ENCODE measurements around the gene GREM1. TPM values are rescaled to one million over a fixed set of nuclear protein-coding genes. Genes with fewer than 3 reads are reported as not detected.

The GREM1 gene
- total and polyA plus RNA-seq, 3 donors from 2014 or later = 1.4 to 1.8 (median 1.6) TPM

DNA sequence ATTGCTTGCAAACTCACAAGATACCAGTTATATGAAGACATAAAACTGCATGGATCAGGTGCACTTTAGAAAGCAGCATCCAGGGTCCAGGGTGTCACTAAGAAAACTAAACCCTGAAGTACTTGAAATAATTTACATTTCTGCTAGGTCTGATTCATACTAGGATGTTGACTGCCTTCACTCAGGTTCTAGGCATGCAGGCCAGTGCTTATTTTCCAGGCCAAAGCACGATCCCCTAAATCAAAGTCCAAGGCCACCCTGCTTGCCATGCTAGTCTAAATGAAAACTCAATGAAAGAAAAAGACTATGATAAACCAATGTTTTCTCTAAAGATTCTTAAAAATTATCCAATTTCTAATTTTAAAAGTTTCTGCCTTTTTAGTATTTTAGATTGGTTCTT, 49.4 kb downstream of the GREM1 start:
- Histone ChIP-seq H3K4me3 (no peak overlapping the region), H3K9me3 (no peaks in the 10 kb centered on the region), H3K4me1 (no peaks in the 10 kb centered on the region), H3K36me3 (ENCODE audit: low read depth, missing control alignments) (no peaks in the 10 kb centered on the region), H3K27me3 (no peaks in the 10 kb centered on the region), H3K27ac (no peak overlapping the region)
- 60 to 74% methylated on average over 1 of the region's 1 CpG for WGBS, 2 donors
- no peak for DNase-seq
- TF ChIP-seq, protein P1, sequence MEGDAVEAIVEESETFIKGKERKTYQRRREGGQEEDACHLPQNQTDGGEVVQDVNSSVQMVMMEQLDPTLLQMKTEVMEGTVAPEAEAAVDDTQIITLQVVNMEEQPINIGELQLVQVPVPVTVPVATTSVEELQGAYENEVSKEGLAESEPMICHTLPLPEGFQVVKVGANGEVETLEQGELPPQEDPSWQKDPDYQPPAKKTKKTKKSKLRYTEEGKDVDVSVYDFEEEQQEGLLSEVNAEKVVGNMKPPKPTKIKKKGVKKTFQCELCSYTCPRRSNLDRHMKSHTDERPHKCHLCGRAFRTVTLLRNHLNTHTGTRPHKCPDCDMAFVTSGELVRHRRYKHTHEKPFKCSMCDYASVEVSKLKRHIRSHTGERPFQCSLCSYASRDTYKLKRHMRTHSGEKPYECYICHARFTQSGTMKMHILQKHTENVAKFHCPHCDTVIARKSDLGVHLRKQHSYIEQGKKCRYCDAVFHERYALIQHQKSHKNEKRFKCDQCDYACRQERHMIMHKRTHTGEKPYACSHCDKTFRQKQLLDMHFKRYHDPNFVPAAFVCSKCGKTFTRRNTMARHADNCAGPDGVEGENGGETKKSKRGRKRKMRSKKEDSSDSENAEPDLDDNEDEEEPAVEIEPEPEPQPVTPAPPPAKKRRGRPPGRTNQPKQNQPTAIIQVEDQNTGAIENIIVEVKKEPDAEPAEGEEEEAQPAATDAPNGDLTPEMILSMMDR (IDR thresholded peaks at IDR 0.05) = no peak
- TF ChIP-seq POLR2A (IDR thresholded peaks at IDR 0.05) = no peak
- intact Hi-C loops (cut with DNase I; ENCODE audit: low total_unique reads) = no loop called here

DNA sequence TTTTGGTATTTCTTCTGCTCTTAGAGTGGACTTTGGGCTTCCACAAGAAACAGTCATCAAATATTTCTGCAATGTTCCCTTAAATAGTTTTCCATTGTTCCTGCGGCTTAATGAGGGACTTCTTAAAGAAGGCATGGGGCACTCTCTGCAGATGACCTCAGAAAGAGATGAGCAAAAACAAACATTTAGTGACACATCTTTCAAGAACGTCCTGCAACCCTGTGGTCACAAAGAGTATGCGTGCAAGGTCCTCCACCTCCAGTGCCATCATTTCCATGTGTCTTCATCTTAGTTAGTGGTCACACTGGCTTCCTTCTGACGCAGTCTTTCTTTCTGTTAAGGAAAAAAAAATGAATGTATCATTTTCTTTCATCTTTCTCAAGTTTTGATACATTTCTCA, 56.2 kb downstream of the GREM1 start:
- H3K27ac ChIP-seq = no peak overlapping the region
- H3K9me3 ChIP-seq = no peaks in the 10 kb centered on the region
- 81 to 89% methylated on average over 4 of the region's 4 CpGs for WGBS, 2 donors
- no peak for DNase-seq
- TF ChIP-seq POLR2A (IDR thresholded peaks at IDR 0.05) = no peak
- TF ChIP-seq, protein P1 (IDR thresholded peaks at IDR 0.05) = no peak
- H3K4me3 ChIP-seq = no peak overlapping the region
- no peaks in the 10 kb centered on the region for H3K27me3 ChIP-seq
- H3K4me1 ChIP-seq = no peaks in the 10 kb centered on the region
- intact Hi-C loops (cut with DNase I; ENCODE audit: low total_unique reads) = no loop called here
- H3K36me3 ChIP-seq (ENCODE audit: low read depth, missing control alignments) = no peaks in the 10 kb centered on the region

DNA sequence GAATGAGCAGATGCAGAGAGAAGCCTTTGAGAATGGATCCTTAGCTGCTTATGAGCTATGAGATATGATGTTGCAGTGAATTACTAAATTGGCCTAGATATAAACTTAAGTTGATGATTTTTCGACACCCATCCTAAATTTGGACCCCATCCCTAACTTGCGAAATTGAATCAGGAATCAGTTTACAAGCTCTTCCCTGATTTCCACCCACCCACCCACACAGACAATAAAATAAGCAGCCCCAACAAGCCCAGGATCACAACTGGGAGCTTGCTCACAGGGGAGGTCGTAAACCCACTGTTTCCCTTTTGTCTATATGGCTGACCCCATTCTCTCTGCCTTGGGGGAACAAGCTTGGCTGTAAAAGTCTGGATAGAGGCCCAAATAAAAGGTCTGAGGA, 57.3 kb downstream of the GREM1 start:
- H3K4me1 ChIP-seq = no peaks in the 10 kb centered on the region
- intact Hi-C loops (cut with DNase I; ENCODE audit: low total_unique reads) = no loop called here
- H3K9me3 ChIP-seq = no peaks in the 10 kb centered on the region
- no peaks in the 10 kb centered on the region for H3K27me3 ChIP-seq
- no peak overlapping the region for H3K27ac ChIP-seq
- TF ChIP-seq, protein P1 (IDR thresholded peaks at IDR 0.05) = no peak
- no peak for TF ChIP-seq POLR2A (IDR thresholded peaks at IDR 0.05)
- no peaks in the 10 kb centered on the region for H3K36me3 ChIP-seq (ENCODE audit: low read depth, missing control alignments)
- H3K4me3 ChIP-seq = no peak overlapping the region
- DNase-seq = no peak
- 76 to 86% methylated on average over 3 of the region's 3 CpGs for WGBS, 2 donors

DNA sequence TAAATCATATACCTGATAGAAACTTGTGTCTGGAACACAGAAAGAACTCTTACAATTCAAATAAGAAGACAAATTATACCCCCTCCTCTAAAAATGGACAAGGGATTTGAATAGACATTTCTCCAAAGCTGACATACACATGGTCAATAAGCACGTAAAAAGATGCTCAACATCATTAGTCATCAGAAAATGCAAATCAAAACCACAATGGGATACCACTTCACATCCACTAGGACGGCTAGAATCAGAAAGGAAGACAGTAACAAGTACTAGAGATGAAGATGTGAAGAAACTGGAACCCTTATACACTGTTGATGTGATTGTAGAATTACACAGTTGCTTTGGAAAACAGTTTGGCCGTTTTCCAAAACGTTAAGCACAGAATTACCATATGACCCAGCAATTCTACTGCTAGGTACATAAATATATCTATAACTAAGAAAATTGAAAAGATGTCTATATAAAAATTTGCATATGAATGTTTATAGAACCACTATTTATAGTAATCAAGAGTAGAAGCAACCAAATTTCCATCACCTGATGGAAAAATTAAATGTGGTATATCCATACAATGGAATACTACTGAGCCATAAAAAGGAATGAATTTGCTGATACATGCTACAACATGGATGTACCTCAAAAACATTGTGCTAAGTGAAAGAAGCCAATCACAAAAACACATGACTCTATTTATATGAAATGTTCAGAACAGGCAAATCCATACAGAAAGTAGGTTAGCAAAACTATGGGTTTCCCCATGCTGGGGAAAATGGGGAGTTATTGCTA, 60.8 kb downstream of the GREM1 start:
- intact Hi-C loops (cut with DNase I; ENCODE audit: low total_unique reads) = no loop called here
- TF ChIP-seq POLR2A (IDR thresholded peaks at IDR 0.05) = no peak
- TF ChIP-seq, protein P1 (IDR thresholded peaks at IDR 0.05) = no peak
- WGBS, 2 donors = 86 to 87% methylated on average over 4 of the region's 4 CpGs

DNA sequence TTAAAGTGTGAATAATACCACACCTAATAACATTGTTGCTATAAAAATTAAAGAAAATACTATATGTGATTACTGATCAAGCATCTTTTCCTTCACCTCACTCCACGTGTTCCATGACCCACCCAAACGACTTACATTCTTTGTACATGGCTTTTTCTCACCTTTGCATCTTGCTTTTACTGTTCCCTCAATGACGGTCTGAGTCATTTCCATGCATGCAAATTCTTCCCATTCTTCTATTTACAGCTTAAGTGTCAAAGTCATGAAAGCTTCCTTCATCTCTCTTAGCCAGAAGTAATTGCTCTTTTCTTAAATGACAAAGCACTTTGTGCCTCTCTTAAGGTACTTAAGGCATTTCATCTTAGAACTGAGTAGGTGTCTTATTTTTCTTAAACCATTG, 64.0 kb downstream of the GREM1 start:
- H3K9me3 ChIP-seq = no peaks in the 10 kb centered on the region
- no peaks in the 10 kb centered on the region for H3K4me1 ChIP-seq
- no peaks in the 10 kb centered on the region for H3K27me3 ChIP-seq
- intact Hi-C loops (cut with DNase I; ENCODE audit: low total_unique reads) = no loop called here
- H3K27ac ChIP-seq = no peak overlapping the region
- TF ChIP-seq POLR2A (IDR thresholded peaks at IDR 0.05) = no peak
- TF ChIP-seq, protein P1 (IDR thresholded peaks at IDR 0.05) = no peak
- DNase-seq = no peak
- 71 to 73% methylated on average over 3 of the region's 3 CpGs for WGBS, 2 donors
- no peak overlapping the region for H3K4me3 ChIP-seq
- H3K36me3 ChIP-seq (ENCODE audit: low read depth, missing control alignments) = no peaks in the 10 kb centered on the region

More for the DNA sequence above, 60.8 kb downstream of the GREM1 start:
- no peak overlapping the region for H3K27ac ChIP-seq
- H3K27me3 ChIP-seq = no peaks in the 10 kb centered on the region
- H3K9me3 ChIP-seq = no peaks in the 10 kb centered on the region
- no peaks in the 10 kb centered on the region for H3K4me1 ChIP-seq
- no peak for DNase-seq
- no peaks in the 10 kb centered on the region for H3K36me3 ChIP-seq (ENCODE audit: low read depth, missing control alignments)
- no peak overlapping the region for H3K4me3 ChIP-seq
